BE2C (cell line): ENCODE measurements around the gene FASTKD1.
"Not testable (repeated sequence)": the region's sequence is repeated elsewhere in the genome, so short reads cannot be mapped to it uniquely, and the experiment has no call there.

Experiments used
- DNase-seq: peaks from one replicate; pipeline ENCODE4 v3.0.0-alpha.2; 2020
- H3K27me3 ChIP-seq: fragments of 250-450 bp; sonication (Bioruptor Pico); 2 replicates; pipeline ENCODE4 v1.5.1; 2020; ENCODE audit warnings: mild to moderate bottlenecking
- H3K36me3 ChIP-seq: fragments of 250-450 bp; sonication (Bioruptor Pico); 2 replicates; pipeline ENCODE4 v1.5.1; 2020; ENCODE audit warnings: mild to moderate bottlenecking
- H3K4me1 ChIP-seq: fragments of 250-450 bp; sonication (Bioruptor Pico); 2 replicates; pipeline ENCODE4 v1.5.1; 2020
- H3K4me3 ChIP-seq: 2 replicates; pipeline ENCODE4 v1.5.1; 2011; ENCODE audit warnings: low read depth, low read length
- H3K9me3 ChIP-seq: fragments of 250-450 bp; sonication (Bioruptor Pico); 2 replicates; pipeline ENCODE4 v1.5.1; 2020
- CTCF ChIP-seq: IDR thresholded peaks from 2 replicates; pipeline ENCODE4 v1.5.1; 2012; ENCODE audit warnings: mild to moderate bottlenecking, low read depth, low read length

FASTKD1 gene

DNA sequence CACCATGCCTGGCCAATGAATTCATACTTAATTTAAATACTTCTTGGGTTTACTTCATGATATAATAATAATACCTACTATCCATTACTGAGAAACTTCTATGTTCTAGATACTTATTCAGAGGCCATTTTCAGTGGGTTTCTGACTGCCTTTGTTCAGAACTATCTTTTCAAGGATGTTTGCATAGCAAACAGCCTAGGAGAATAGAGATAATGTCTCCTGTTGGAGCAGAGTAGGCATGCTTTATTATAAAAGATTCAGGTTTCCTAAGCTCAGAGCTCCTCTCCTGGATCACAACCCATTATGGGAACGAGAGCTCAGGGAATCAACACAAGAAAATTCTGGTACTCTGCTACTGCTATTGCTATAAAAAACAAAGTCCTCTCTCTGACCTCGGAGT is 11.1 kb downstream of the FASTKD1 start:
- DNase-seq, result no peak
- no peaks in the 10 kb centered on the region for H3K36me3 ChIP-seq
- no peak for TF ChIP-seq CTCF

GRCh38 chr2:169562084-169562483 is 11.6 kb downstream of the FASTKD1 start:
- not testable (repeated sequence) for H3K36me3 ChIP-seq, DNase-seq, H3K4me3 ChIP-seq, H3K27me3 ChIP-seq, H3K4me1 ChIP-seq, H3K9me3 ChIP-seq

More for the DNA sequence above, 11.1 kb downstream of the FASTKD1 start:
- no peaks in the 10 kb centered on the region for H3K9me3 ChIP-seq
- no peaks in the 10 kb centered on the region for H3K27me3 ChIP-seq
- H3K4me1 ChIP-seq, result no peaks in the 10 kb centered on the region
- H3K4me3 ChIP-seq, result no peak overlapping the region

GRCh38 chr2:169561364-169561763 is 12.3 kb downstream of the FASTKD1 start:
- no peak for DNase-seq
- no peaks in the 10 kb centered on the region for H3K36me3 ChIP-seq
- no peak for TF ChIP-seq CTCF

GRCh38 chr2:169546756-169547155 is 26.9 kb downstream of the FASTKD1 start:
- Histone ChIP-seq H3K4me3 (no peak overlapping the region), H3K36me3 (no peaks in the 10 kb centered on the region), H3K9me3 (no peaks in the 10 kb centered on the region), H3K4me1 (no peaks in the 10 kb centered on the region), H3K27me3 (no peaks in the 10 kb centered on the region)
- no peak for DNase-seq
- no peak for TF ChIP-seq CTCF

More at GRCh38 chr2:169561364-169561763, 12.3 kb downstream of the FASTKD1 start:
- Histone ChIP-seq H3K9me3 (no peaks in the 10 kb centered on the region), H3K4me1 (no peaks in the 10 kb centered on the region), H3K4me3 (no peak overlapping the region), H3K27me3 (no peaks in the 10 kb centered on the region)

DNA sequence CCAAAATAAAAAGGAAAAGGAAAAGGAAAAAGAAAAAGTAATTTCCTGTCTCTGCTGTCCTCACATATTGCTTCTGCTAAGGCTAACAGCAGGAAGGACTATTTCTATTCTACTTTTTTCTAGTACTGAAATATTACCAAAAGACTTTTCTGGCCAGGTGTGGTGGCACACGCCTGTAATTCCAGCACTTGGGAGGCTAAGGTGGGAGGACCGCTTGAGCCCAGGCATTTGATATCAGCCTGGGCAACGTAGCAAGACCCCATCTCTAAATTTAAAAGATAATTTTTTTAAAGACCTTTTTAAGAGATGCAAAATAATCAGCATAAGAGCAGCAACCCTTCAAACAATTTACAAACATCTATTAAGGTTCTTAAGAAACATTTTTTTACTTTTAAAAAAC is 31.2 kb downstream of the FASTKD1 start:
- TF ChIP-seq CTCF, result no peak
- no peaks in the 10 kb centered on the region for H3K27me3 ChIP-seq
- DNase-seq, result no peak
- H3K4me1 ChIP-seq, result no peaks in the 10 kb centered on the region
- no peaks in the 10 kb centered on the region for H3K36me3 ChIP-seq
- H3K4me3 ChIP-seq, result no peak overlapping the region
- H3K9me3 ChIP-seq, result no peaks in the 10 kb centered on the region

DNA sequence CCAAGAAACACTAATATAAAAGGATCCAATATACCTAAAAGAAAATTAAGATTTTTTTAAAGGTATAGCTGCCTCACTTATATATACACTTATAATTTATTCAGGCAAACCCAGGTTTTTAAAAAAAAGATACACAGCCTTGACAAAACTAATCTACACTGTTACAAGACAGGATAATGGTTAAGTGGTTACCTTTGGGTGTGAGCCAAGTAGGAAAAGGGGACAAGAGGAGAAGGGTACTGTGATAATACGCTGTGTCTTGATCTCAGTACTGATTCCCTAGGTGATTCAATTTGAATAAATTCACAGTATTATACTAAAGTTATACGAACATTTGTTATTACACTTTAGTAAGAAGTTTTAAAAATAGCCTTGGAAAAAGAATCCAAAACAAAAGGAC is 33.5 kb downstream of the FASTKD1 start:
- no peaks in the 10 kb centered on the region for H3K36me3 ChIP-seq

DNA sequence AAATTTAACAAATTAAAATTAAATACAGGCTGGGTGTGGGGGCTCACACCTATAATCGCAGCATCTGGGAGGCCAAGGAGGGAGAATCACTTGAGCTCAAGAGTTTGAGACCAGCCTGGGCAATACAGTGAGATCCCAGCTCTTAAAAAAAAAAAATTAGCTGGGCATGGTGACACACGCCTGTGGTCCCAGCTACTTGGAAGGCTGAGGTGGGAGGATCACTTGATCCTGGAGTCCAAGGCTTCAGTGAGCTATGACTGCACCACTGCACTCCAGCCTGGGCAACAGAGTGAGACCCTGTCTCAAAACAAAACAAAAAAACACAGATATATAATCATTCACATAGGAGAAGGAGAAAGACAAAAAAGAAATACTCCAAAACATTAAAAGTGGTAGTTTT is 34.2 kb downstream of the FASTKD1 start:
- not testable (repeated sequence) for H3K36me3 ChIP-seq

More for the DNA sequence above, 33.5 kb downstream of the FASTKD1 start:
- DNase-seq, result no peak
- TF ChIP-seq CTCF, result no peak
- no peak overlapping the region for H3K4me3 ChIP-seq
- no peaks in the 10 kb centered on the region for H3K27me3 ChIP-seq
- no peaks in the 10 kb centered on the region for H3K4me1 ChIP-seq
- no peaks in the 10 kb centered on the region for H3K9me3 ChIP-seq

More for the DNA sequence above, 34.2 kb downstream of the FASTKD1 start:
- not testable (repeated sequence) for H3K4me1 ChIP-seq, H3K9me3 ChIP-seq, H3K27me3 ChIP-seq, DNase-seq, H3K4me3 ChIP-seq
